Measurements from ENCODE around the gene KRTAP2-1. TPM values are rescaled to one million over a fixed set of nuclear protein-coding genes. Genes with fewer than 3 reads are reported as not detected.

The KRTAP2-1 gene

Small RNA genes lying within 50 kb of the gene (small RNA-seq; reads per million reads assigned to genes)
- not detected for gene KRTAP3-4P (ENCODE audit: insufficient read depth)

All from neuronal stem cell (in vitro differentiated cells).